Measurements from ENCODE around the gene CEP126.
A peak's percentile ranks its signal among the peaks of the same experiment; 100 is the strongest.

Gene CEP126

DNA sequence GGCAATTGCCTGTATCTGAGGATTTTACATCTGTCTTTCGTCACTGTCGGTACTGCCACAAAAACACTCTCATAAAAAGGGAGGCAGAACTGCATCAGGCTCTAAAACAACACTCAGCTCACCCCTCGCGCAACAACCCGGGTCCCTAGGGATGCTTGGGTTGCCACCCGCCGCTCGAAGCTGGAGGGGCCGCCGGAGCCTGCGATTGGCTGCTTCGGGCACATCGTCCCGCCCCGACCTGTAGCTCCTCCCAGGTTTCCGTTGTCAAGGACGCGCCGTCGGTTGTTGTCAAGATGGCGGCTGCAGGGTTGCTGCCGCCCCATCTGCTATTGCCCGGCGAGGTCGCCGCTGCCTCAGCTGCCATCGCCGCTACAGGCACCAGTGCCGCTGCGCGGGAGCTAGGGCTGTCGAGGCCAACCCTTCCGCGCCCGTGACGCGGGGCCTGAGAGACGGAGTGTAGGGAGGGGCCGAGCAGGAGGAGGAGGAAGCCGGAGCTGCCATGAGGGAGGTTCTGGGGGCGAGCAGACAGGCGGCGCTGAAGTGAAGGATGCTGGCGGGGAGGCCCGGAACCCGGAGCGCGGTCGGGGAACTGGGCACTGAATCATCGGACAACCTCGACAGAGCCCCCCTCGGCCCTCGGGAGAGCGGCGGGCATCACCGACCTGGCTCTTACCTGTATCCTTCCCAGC, at the start of gene CEP126 (continued):
- TF ChIP-seq, protein P1, sequence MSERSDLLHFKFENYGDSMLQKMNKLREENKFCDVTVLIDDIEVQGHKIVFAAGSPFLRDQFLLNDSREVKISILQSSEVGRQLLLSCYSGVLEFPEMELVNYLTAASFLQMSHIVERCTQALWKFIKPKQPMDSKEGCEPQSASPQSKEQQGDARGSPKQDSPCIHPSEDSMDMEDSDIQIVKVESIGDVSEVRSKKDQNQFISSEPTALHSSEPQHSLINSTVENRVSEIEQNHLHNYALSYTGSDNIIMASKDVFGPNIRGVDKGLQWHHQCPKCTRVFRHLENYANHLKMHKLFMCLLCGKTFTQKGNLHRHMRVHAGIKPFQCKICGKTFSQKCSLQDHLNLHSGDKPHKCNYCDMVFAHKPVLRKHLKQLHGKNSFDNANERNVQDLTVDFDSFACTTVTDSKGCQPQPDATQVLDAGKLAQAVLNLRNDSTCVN (tag by site-specific recombination; optimal IDR thresholded peaks at IDR 0.05): peak; percentile 88
- TF ChIP-seq ZEB2 (tag by site-specific recombination; IDR thresholded peaks at IDR 0.05): peak; percentile 55
- no peak for TF ChIP-seq ZNF768 (tag by site-specific recombination; IDR thresholded peaks at IDR 0.05)
- TF ChIP-seq ZNF37A (tag by site-specific recombination; IDR thresholded peaks at IDR 0.05): no peak
- TF ChIP-seq YY1 (tag by site-specific recombination; IDR thresholded peaks at IDR 0.05): peak; percentile 77
- TF ChIP-seq SP2 (tag by site-specific recombination; IDR thresholded peaks at IDR 0.05): peak; percentile 79
- TF ChIP-seq, protein P2, sequence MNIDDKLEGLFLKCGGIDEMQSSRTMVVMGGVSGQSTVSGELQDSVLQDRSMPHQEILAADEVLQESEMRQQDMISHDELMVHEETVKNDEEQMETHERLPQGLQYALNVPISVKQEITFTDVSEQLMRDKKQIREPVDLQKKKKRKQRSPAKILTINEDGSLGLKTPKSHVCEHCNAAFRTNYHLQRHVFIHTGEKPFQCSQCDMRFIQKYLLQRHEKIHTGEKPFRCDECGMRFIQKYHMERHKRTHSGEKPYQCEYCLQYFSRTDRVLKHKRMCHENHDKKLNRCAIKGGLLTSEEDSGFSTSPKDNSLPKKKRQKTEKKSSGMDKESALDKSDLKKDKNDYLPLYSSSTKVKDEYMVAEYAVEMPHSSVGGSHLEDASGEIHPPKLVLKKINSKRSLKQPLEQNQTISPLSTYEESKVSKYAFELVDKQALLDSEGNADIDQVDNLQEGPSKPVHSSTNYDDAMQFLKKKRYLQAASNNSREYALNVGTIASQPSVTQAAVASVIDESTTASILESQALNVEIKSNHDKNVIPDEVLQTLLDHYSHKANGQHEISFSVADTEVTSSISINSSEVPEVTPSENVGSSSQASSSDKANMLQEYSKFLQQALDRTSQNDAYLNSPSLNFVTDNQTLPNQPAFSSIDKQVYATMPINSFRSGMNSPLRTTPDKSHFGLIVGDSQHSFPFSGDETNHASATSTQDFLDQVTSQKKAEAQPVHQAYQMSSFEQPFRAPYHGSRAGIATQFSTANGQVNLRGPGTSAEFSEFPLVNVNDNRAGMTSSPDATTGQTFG (tag by site-specific recombination; IDR thresholded peaks at IDR 0.05; ENCODE audit: borderline replicate concordance): no peak
- TF ChIP-seq, protein P3, sequence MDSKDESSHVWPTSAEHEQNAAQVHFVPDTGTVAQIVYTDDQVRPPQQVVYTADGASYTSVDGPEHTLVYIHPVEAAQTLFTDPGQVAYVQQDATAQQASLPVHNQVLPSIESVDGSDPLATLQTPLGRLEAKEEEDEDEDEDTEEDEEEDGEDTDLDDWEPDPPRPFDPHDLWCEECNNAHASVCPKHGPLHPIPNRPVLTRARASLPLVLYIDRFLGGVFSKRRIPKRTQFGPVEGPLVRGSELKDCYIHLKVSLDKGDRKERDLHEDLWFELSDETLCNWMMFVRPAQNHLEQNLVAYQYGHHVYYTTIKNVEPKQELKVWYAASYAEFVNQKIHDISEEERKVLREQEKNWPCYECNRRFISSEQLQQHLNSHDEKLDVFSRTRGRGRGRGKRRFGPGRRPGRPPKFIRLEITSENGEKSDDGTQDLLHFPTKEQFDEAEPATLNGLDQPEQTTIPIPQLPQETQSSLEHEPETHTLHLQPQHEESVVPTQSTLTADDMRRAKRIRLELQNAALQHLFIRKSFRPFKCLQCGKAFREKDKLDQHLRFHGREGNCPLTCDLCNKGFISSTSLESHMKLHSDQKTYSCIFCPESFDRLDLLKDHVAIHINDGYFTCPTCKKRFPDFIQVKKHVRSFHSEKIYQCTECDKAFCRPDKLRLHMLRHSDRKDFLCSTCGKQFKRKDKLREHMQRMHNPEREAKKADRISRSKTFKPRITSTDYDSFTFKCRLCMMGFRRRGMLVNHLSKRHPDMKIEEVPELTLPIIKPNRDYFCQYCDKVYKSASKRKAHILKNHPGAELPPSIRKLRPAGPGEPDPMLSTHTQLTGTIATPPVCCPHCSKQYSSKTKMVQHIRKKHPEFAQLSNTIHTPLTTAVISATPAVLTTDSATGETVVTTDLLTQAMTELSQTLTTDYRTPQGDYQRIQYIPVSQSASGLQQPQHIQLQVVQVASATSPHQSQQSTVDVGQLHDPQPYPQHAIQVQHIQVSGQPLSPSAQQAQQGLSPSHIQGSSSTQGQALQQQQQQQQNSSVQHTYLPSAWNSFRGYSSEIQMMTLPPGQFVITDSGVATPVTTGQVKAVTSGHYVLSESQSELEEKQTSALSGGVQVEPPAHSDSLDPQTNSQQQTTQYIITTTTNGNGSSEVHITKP (tag by site-specific recombination; IDR thresholded peaks at IDR 0.05): 0 out of 2 replicates have a peak, but pooled peaks have one; percentile 55
- TF ChIP-seq ZNF76 (tag by site-specific recombination; IDR thresholded peaks at IDR 0.05; ENCODE audit: borderline replicate concordance, low read depth): peak; percentile 53; the same call in 1 of the 2 replicates
- TF ChIP-seq, protein P4, sequence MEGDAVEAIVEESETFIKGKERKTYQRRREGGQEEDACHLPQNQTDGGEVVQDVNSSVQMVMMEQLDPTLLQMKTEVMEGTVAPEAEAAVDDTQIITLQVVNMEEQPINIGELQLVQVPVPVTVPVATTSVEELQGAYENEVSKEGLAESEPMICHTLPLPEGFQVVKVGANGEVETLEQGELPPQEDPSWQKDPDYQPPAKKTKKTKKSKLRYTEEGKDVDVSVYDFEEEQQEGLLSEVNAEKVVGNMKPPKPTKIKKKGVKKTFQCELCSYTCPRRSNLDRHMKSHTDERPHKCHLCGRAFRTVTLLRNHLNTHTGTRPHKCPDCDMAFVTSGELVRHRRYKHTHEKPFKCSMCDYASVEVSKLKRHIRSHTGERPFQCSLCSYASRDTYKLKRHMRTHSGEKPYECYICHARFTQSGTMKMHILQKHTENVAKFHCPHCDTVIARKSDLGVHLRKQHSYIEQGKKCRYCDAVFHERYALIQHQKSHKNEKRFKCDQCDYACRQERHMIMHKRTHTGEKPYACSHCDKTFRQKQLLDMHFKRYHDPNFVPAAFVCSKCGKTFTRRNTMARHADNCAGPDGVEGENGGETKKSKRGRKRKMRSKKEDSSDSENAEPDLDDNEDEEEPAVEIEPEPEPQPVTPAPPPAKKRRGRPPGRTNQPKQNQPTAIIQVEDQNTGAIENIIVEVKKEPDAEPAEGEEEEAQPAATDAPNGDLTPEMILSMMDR (tag by site-specific recombination; IDR thresholded peaks at IDR 0.05): peak; percentile 84
- peak; percentile 92 for TF ChIP-seq ZNF600 (tag by site-specific recombination; IDR thresholded peaks at IDR 0.05)
- TF ChIP-seq, protein P5, sequence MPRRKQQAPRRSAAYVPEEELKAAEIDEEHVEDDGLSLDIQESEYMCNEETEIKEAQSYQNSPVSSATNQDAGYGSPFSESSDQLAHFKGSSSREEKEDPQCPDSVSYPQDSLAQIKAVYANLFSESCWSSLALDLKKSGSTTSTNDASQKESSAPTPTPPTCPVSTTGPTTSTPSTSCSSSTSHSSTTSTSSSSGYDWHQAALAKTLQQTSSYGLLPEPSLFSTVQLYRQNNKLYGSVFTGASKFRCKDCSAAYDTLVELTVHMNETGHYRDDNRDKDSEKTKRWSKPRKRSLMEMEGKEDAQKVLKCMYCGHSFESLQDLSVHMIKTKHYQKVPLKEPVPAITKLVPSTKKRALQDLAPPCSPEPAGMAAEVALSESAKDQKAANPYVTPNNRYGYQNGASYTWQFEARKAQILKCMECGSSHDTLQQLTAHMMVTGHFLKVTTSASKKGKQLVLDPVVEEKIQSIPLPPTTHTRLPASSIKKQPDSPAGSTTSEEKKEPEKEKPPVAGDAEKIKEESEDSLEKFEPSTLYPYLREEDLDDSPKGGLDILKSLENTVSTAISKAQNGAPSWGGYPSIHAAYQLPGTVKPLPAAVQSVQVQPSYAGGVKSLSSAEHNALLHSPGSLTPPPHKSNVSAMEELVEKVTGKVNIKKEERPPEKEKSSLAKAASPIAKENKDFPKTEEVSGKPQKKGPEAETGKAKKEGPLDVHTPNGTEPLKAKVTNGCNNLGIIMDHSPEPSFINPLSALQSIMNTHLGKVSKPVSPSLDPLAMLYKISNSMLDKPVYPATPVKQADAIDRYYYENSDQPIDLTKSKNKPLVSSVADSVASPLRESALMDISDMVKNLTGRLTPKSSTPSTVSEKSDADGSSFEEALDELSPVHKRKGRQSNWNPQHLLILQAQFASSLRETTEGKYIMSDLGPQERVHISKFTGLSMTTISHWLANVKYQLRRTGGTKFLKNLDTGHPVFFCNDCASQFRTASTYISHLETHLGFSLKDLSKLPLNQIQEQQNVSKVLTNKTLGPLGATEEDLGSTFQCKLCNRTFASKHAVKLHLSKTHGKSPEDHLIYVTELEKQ (tag by site-specific recombination; IDR thresholded peaks at IDR 0.05; ENCODE audit: borderline replicate concordance): 0 out of 2 replicates have a peak, but pooled peaks have one; percentile 27
- TF ChIP-seq SALL2 (tag by site-specific recombination; IDR thresholded peaks at IDR 0.05; ENCODE audit: borderline replicate concordance): no peak
- peak; percentile 54; the same call in 1 of the 2 replicates for TF ChIP-seq ZNF366 (tag by site-specific recombination; conservative IDR thresholded peaks at IDR 0.05)
- no peak for TF ChIP-seq ZNF354C (tag by site-specific recombination; IDR thresholded peaks at IDR 0.05; ENCODE audit: borderline replicate concordance, low read depth)
- peak; percentile 62; the same call in 1 of the 2 replicates for TF ChIP-seq ZBTB48 (tag by site-specific recombination; IDR thresholded peaks at IDR 0.05)
- TF ChIP-seq YY2 (tag by site-specific recombination; IDR thresholded peaks at IDR 0.05): peak; percentile 76
- TF ChIP-seq, protein P6, sequence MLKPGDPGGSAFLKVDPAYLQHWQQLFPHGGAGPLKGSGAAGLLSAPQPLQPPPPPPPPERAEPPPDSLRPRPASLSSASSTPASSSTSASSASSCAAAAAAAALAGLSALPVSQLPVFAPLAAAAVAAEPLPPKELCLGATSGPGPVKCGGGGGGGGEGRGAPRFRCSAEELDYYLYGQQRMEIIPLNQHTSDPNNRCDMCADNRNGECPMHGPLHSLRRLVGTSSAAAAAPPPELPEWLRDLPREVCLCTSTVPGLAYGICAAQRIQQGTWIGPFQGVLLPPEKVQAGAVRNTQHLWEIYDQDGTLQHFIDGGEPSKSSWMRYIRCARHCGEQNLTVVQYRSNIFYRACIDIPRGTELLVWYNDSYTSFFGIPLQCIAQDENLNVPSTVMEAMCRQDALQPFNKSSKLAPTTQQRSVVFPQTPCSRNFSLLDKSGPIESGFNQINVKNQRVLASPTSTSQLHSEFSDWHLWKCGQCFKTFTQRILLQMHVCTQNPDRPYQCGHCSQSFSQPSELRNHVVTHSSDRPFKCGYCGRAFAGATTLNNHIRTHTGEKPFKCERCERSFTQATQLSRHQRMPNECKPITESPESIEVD (tag by site-specific recombination; IDR thresholded peaks at IDR 0.05): peak; percentile 58
- TF ChIP-seq SP3 (tag by site-specific recombination; IDR thresholded peaks at IDR 0.05): peak; percentile 73
- TF ChIP-seq ZSCAN30 (tag by site-specific recombination; IDR thresholded peaks at IDR 0.05): peak; percentile 43; the same call in 1 of the 2 replicates
- TF ChIP-seq ZFP41 (tag by site-specific recombination; IDR thresholded peaks at IDR 0.05; ENCODE audit: borderline replicate concordance): no peak
- TF ChIP-seq, protein P7, sequence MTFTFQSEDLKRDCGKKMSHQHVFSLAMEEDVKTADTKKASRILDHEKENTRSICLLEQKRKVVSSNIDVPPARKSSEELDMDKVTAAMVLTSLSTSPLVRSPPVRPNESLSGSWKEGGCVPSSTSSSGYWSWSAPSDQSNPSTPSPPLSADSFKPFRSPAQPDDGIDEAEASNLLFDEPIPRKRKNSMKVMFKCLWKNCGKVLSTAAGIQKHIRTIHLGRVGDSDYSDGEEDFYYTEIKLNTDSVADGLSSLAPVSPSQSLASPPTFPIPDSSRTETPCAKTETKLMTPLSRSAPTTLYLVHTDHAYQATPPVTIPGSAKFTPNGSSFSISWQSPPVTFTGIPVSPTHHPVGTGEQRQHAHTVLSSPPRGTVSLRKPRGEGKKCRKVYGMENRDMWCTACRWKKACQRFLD (tag by site-specific recombination; IDR thresholded peaks at IDR 0.05): no peak

Measured in HEK293 (cell line).